H1 (cell line): ENCODE data around the gene UBE3B. TPM values are rescaled to one million over a fixed set of nuclear protein-coding genes. Genes with fewer than 3 reads are reported as not detected.

Experiments used
- CTCF ChIA-PET: fragments of 300-600 bp; sonication (Branson Sonifier 250); formaldehyde crosslinking; loops from one replicate; lab custom pipeline; 2021; ENCODE audit not compliant: partially characterized antibody; lab: Charles Lee
- POLR2A ChIA-PET: fragments of 300-600 bp; sonication (Branson Sonifier 250); formaldehyde crosslinking; loops from one replicate; lab custom pipeline; 2021; ENCODE audit warnings: inconsistent platforms; ENCODE audit not compliant: partially characterized antibody; lab: Charles Lee
- DNase-seq, 2 experiments: peaks; one replicate each; pipeline versions ENCODE4 v3.0.0 to v3.0.0-alpha.2; 2010 to 2022; ENCODE audit warnings: low spot score in 2 of 2, low read depth in 1 of 2, mixed read lengths in 1 of 2
- FAIRE-seq: peaks from 2 replicates; lab custom pipeline; 2011; peaks lifted over from hg19 to GRCh38; lab: Jason Lieb, UNC
- H2AFZ ChIP-seq: 2 replicates; pipeline ENCODE4 v1.8.1; 2012; ENCODE audit warnings: low read length, inconsistent platforms
- H2AK5ac ChIP-seq: 2 replicates; pipeline ENCODE4 v1.6.1; 2013; ENCODE audit warnings: low read depth, low read length
- H2BK120ac ChIP-seq: replicated peaks from 2 replicates; pipeline ENCODE3; 2013; ENCODE audit warnings: low read depth, low read length, inconsistent platforms
- H2BK12ac ChIP-seq: 2 replicates; pipeline ENCODE4 v1.6.1; 2013; ENCODE audit warnings: low read depth, low read length
- H2BK15ac ChIP-seq: 2 replicates; pipeline ENCODE4 v1.6.1; 2013; ENCODE audit warnings: low read length
- H2BK20ac ChIP-seq: 2 replicates; pipeline ENCODE4 v1.6.1; 2013; ENCODE audit warnings: low read length
- H2BK5ac ChIP-seq: 2 replicates; pipeline ENCODE4 v1.6.1; 2013; ENCODE audit warnings: low read depth, low read length
- H3K14ac ChIP-seq: 2 replicates; pipeline ENCODE4 v1.6.1; 2013; ENCODE audit warnings: inconsistent platforms; ENCODE audit not compliant: insufficient read length
- H3K18ac ChIP-seq: 2 replicates; pipeline ENCODE4 v1.6.1; 2013; ENCODE audit warnings: low read length; ENCODE audit errors: extremely low read depth
- H3K23ac ChIP-seq: 2 replicates; pipeline ENCODE4 v1.6.1; 2013; ENCODE audit warnings: inconsistent platforms; ENCODE audit not compliant: insufficient read length
- H3K23me2 ChIP-seq: 2 replicates; pipeline ENCODE4 v1.6.1; 2013; ENCODE audit warnings: low read depth, low read length
- H3K27ac ChIP-seq: 2 replicates; pipeline ENCODE4 v1.6.1; 2011; ENCODE audit warnings: low read depth, low read length, inconsistent platforms
- H3K27me3 ChIP-seq, 4 experiments: replicated peaks in 1 of 4; 1 replicate in 1 of 4; 2 replicates in 3 of 4; pipeline versions ENCODE4 v1.6.1 to v1.8.1; 2011 to 2013; ENCODE audit warnings: low read length in 3 of 4, mild to moderate bottlenecking in 3 of 4, inconsistent platforms in 2 of 4, mixed read lengths in 2 of 4, moderate library complexity in 1 of 4; ENCODE audit not compliant: control insufficient read depth in 3 of 4, insufficient read depth in 3 of 4; ENCODE audit errors: extremely low read depth in 1 of 4
- H3K36me3 ChIP-seq, 4 experiments: 2 replicates each; pipeline versions ENCODE4 v1.6.1 to v1.8.1; 2011 to 2013; ENCODE audit warnings: mild to moderate bottlenecking in 4 of 4, low read length in 3 of 4, moderate library complexity in 2 of 4, control low read depth in 1 of 4, inconsistent platforms in 1 of 4; ENCODE audit not compliant: insufficient read depth in 4 of 4, control insufficient read depth in 2 of 4
- H3K4ac ChIP-seq: replicated peaks from 2 replicates; pipeline ENCODE3; 2013; ENCODE audit warnings: low read length, low read depth, mixed read lengths, inconsistent platforms; ENCODE audit not compliant: insufficient read length
- H3K4me1 ChIP-seq, 4 experiments: replicated peaks in 1 of 4; 1 replicate in 1 of 4; 2 replicates in 3 of 4; pipeline versions ENCODE4 v1.6.1 to v1.8.1; 2011 to 2013; ENCODE audit warnings: low read length in 3 of 4, inconsistent platforms in 2 of 4, mixed read lengths in 1 of 4; ENCODE audit not compliant: insufficient read depth in 4 of 4, control insufficient read depth in 3 of 4
- H3K4me2 ChIP-seq, 2 experiments: 2 replicates each; pipeline versions ENCODE4 v1.6.1 to v1.8.1; 2011 to 2013; ENCODE audit warnings: low read depth in 2 of 2, low read length in 2 of 2, control low read depth in 1 of 2, inconsistent platforms in 1 of 2, mild to moderate bottlenecking in 1 of 2; ENCODE audit not compliant: insufficient read depth in 1 of 2
- H3K4me3 ChIP-seq, 4 experiments: fragments of 200-600, 300-600 bp in 1 of 4; sonication (generic), shearing (Covaris generic), sonication (Bioruptor Twin) in 1 of 4; 2 replicates each; pipeline versions ENCODE4 v1.5.1 to v1.8.1; 2011 to 2016; ENCODE audit warnings: low read length in 4 of 4, low read depth in 3 of 4, control low read depth in 2 of 4, inconsistent platforms in 2 of 4, mild to moderate bottlenecking in 2 of 4, mixed read lengths in 1 of 4, moderate library complexity in 1 of 4; ENCODE audit not compliant: insufficient read depth in 2 of 4; ENCODE audit errors: extremely low read depth in 1 of 4
- H3K56ac ChIP-seq: replicated peaks from 2 replicates; pipeline ENCODE3; 2013; ENCODE audit warnings: low read depth, mild to moderate bottlenecking, mixed read lengths, low read length, inconsistent platforms; ENCODE audit not compliant: insufficient read length
- H3K79me1 ChIP-seq: 2 replicates; pipeline ENCODE4 v1.6.1; 2013; ENCODE audit warnings: low read depth, low read length, control low read depth
- H3K79me2 ChIP-seq, 2 experiments: 2 replicates each; pipeline versions ENCODE4 v1.6.1 to v1.8.1; 2012 to 2013; ENCODE audit warnings: low read length in 2 of 2, mild to moderate bottlenecking in 2 of 2, inconsistent platforms in 1 of 2; ENCODE audit not compliant: insufficient read depth in 2 of 2, control insufficient read depth in 1 of 2
- H3K9ac ChIP-seq, 4 experiments: replicated peaks in 1 of 4; 1 replicate in 1 of 4; 2 replicates in 3 of 4; pipeline versions ENCODE4 v1.6.1 to v1.8.1; 2011 to 2013; ENCODE audit warnings: low read depth in 3 of 4, low read length in 3 of 4, control low read depth in 2 of 4, mild to moderate bottlenecking in 2 of 4, moderate library complexity in 2 of 4, inconsistent platforms in 1 of 4; ENCODE audit errors: extremely low read depth in 1 of 4
- H3K9me3 ChIP-seq, 2 experiments: 2 replicates each; pipeline versions ENCODE4 v1.6.1 to v1.8.1; 2012 to 2013; ENCODE audit warnings: mild to moderate bottlenecking in 2 of 2, moderate library complexity in 2 of 2, control low read depth in 1 of 2, inconsistent platforms in 1 of 2, low read depth in 1 of 2, low read length in 1 of 2, mixed read lengths in 1 of 2; ENCODE audit not compliant: insufficient read depth in 2 of 2
- H4K20me1 ChIP-seq, 2 experiments: replicated peaks in 1 of 2; 2 replicates each; pipeline versions ENCODE3 to v1.8.1; 2011 to 2013; ENCODE audit warnings: inconsistent platforms in 2 of 2, low read length in 2 of 2, mild to moderate bottlenecking in 1 of 2; ENCODE audit not compliant: insufficient read depth in 2 of 2, control insufficient read depth in 1 of 2
- H4K5ac ChIP-seq: 2 replicates; pipeline ENCODE4 v1.6.1; 2013; ENCODE audit warnings: low read length, low read depth, mixed read lengths, inconsistent platforms; ENCODE audit not compliant: insufficient read length
- H4K8ac ChIP-seq: 2 replicates; pipeline ENCODE4 v1.8.0; 2013; ENCODE audit warnings: mild to moderate bottlenecking, moderate library complexity, low read length, inconsistent platforms; ENCODE audit not compliant: insufficient read depth; ENCODE audit errors: extremely low read depth
- H4K91ac ChIP-seq: replicated peaks from 2 replicates; pipeline ENCODE3; 2013; ENCODE audit warnings: low read length, mixed read lengths, inconsistent platforms; ENCODE audit not compliant: insufficient read length
- ATF3 ChIP-seq: IDR thresholded peaks from 2 replicates; pipeline ENCODE4 v1.6.1; 2011; ENCODE audit warnings: low read depth, mild to moderate bottlenecking, low read length; ENCODE audit not compliant: insufficient read depth
- CHD1 ChIP-seq: IDR thresholded peaks from 2 replicates; pipeline ENCODE4 v1.6.1; 2012; ENCODE audit warnings: low read depth, low read length, improper control_type of control experiment
- EZH2 ChIP-seq: fragments of 200-600 bp; sonication (generic); IDR thresholded peaks from 2 replicates; pipeline ENCODE4 v1.7.1; 2012; ENCODE audit warnings: low read depth, mild to moderate bottlenecking, moderate library complexity, low read length, inconsistent platforms; ENCODE audit not compliant: severe bottlenecking
- FOSL1 ChIP-seq: IDR thresholded peaks from 2 replicates; pipeline ENCODE4 v1.6.1; 2011; ENCODE audit warnings: mild to moderate bottlenecking, low read depth, low read length, moderate library complexity; ENCODE audit not compliant: insufficient read depth
- HDAC2 ChIP-seq, 2 experiments: fragments of 300-600 bp in 1 of 2; sonication (generic) in 1 of 2; IDR thresholded peaks; 2 replicates each; pipeline ENCODE4 v1.6.1; 2011 to 2012; ENCODE audit warnings: low read depth in 2 of 2, low read length in 2 of 2, mild to moderate bottlenecking in 2 of 2, moderate library complexity in 2 of 2, borderline replicate concordance in 1 of 2, inconsistent platforms in 1 of 2
- HDAC6 ChIP-seq: IDR thresholded peaks from one replicate; pipeline ENCODE4 v1.7.1; 2012; ENCODE audit warnings: low read depth, mild to moderate bottlenecking, inconsistent platforms, low read length, moderate library complexity
- MAX ChIP-seq: IDR thresholded peaks from 2 replicates; pipeline ENCODE4 v1.6.1; 2012; ENCODE audit warnings: inconsistent platforms
- NRF1 ChIP-seq: IDR thresholded peaks from 2 replicates; pipeline ENCODE4 v1.6.1; 2011; ENCODE audit warnings: mild to moderate bottlenecking, low read depth, low read length, improper control_type of control experiment
- POLR2A ChIP-seq, 2 experiments: IDR thresholded peaks; 1 replicate in 1 of 2; 2 replicates in 1 of 2; pipeline ENCODE4 v1.6.1; 2011; ENCODE audit warnings: low read depth in 2 of 2, low read length in 2 of 2, mild to moderate bottlenecking in 2 of 2; ENCODE audit errors: control extremely low read depth in 1 of 2
- SIN3A ChIP-seq, 2 experiments: IDR thresholded peaks in 1 of 2; conservative IDR thresholded peaks in 1 of 2; 2 replicates each; pipeline ENCODE4 v1.6.1; 2011 to 2012; ENCODE audit warnings: low read length in 2 of 2, improper control_type of control experiment in 1 of 2, low read depth in 1 of 2, mild to moderate bottlenecking in 1 of 2
- SRF ChIP-seq: IDR thresholded peaks from 2 replicates; pipeline ENCODE4 v1.6.1; 2011; ENCODE audit warnings: mild to moderate bottlenecking, low read depth, low read length, moderate library complexity
- SUZ12 ChIP-seq: fragments of 200-600 bp; sonication (generic); IDR thresholded peaks from 2 replicates; pipeline ENCODE4 v1.6.1; 2012; ENCODE audit warnings: mild to moderate bottlenecking, inconsistent platforms, low read length, moderate library complexity, mixed read lengths
- WGBS, 2 experiments: shearing (Covaris generic) in 1 of 2; methylation state at CpG; one replicate each; pipeline versions ENCODE4 v1.1.6 to v1.1.7; 2013 to 2015; ENCODE audit warnings: low lambda C conversion rate in 2 of 2, mixed read lengths in 2 of 2, inconsistent platforms in 1 of 2, low coverage in 1 of 2, missing lambda C conversion rate in 1 of 2; ENCODE audit not compliant: insufficient replicate concordance in 2 of 2, insufficient coverage in 1 of 2, insufficient read length in 1 of 2; ENCODE audit errors: extremely low coverage in 1 of 2, missing lambda C conversion rate in 1 of 2; 5-methylcytosine and 5-hydroxymethylcytosine counted together
- polyA plus RNA-seq, 7 experiments: library from polyadenylated mRNA; depleted of rRNA in 3 of 7; stranded (reverse) in 5 of 7; unstranded in 2 of 7; fragments of >200 nt in 5 of 7; fragments of 200-250 nt in 2 of 7; gene quantifications; 1 replicate in 5 of 7; 2 replicates in 1 of 7; 4 replicates in 1 of 7; pipeline versions ENCODE4 v1.2.1 to v1.2.3, GENCODE V29; 2011 to 2013; ENCODE audit warnings: missing spikeins in 2 of 7, mixed read lengths in 2 of 7
- total RNA-seq: library from RNA; stranded (reverse); fragmentation: NEBNext Ultra II Directional; extraction: Animal tissue kit (Norgen Biotek cat#: 25700); gene quantifications from 2 replicates; pipeline ENCODE4 v1.2.1, GENCODE V29; 2021

Gene UBE3B
- total and polyA plus RNA-seq, 2 of the 8 experiments (the other 6 are each of a cell fraction or from before 2014, with no cell fraction given): 14.0 to 21.1 TPM

GRCh38 chr12:109519787-109520186 lies 42.4 kb downstream of the UBE3B start:
- no peak overlapping the region for H3K4me2 ChIP-seq
- H2BK12ac ChIP-seq: no peak overlapping the region
- H3K9me3 ChIP-seq: no peaks in the 10 kb centered on the region
- no peak overlapping the region for H3K4me3 ChIP-seq
- peaks cover 2 to 21% (median 6%) of the 10 kb centered on the region in 4 experiments; a peak in 5 of 8 replicates for H3K36me3 ChIP-seq
- no peak overlapping the region for H3K56ac ChIP-seq
- H3K4ac ChIP-seq: no peak overlapping the region
- H3K79me2 ChIP-seq: no peaks in the 10 kb centered on the region
- no peak overlapping the region for H3K23ac ChIP-seq
- no peak overlapping the region for H2BK20ac ChIP-seq
- WGBS, 2 experiments: 90% methylated on average over 6 of the region's 6 CpGs; no CpG with 5 or more reads in 1 of the 2 experiments
- ChIA-PET POLR2A (interaction anchor here (0.8 to 1.4 kb wide), 2 partner anchors 37 to 255 kb away, joined by 3 to 4 read pairs; no protein-coding TSS in a partner anchor), CTCF (interaction anchor here (0.8 to 6.6 kb wide), 30 partner anchors 8 to 334 kb away, joined by 3 to 75 read pairs (median 7); partner anchors contain the start of genes MMAB and MVK)
- no peak overlapping the region for H4K91ac ChIP-seq
- DNase-seq (no peak), FAIRE-seq (no peak)
- no peaks in the 10 kb centered on the region for H4K20me1 ChIP-seq
- H2AFZ ChIP-seq: no peak overlapping the region
- H3K9ac ChIP-seq: no peak overlapping the region
- H3K27me3 ChIP-seq: no peaks in the 10 kb centered on the region
- no peak overlapping the region for H3K18ac ChIP-seq
- H4K5ac ChIP-seq: no peak overlapping the region
- no peak overlapping the region for H3K27ac ChIP-seq
- peaks cover 0 to 7% (median 0%) of the 10 kb centered on the region in 4 experiments; a peak in 1 of 7 replicates for H3K4me1 ChIP-seq
- no peaks in the 10 kb centered on the region for H3K79me1 ChIP-seq
- H3K23me2 ChIP-seq: no peaks in the 10 kb centered on the region
- no peak overlapping the region for H2BK15ac ChIP-seq
- H4K8ac ChIP-seq: no peak overlapping the region
- H2BK120ac ChIP-seq: no peak overlapping the region
- no peak overlapping the region for H3K14ac ChIP-seq
- no peak overlapping the region for H2BK5ac ChIP-seq
- no peak overlapping the region for H2AK5ac ChIP-seq
- TF ChIP-seq EZH2: no peak
- TF ChIP-seq POLR2A (IDR thresholded peaks at IDR 0.05; ENCODE audit: control extremely low read depth in 1 of 2, low read depth in 2 of 2, low read length in 2 of 2): no peak
- TF ChIP-seq SUZ12: no peak
- TF ChIP-seq HDAC6: no peak
- no peak for TF ChIP-seq SIN3A (conservative IDR thresholded peaks at IDR 0.05 in 1 of 2, IDR thresholded peaks at IDR 0.05 in 1 of 2; ENCODE audit: low read depth in 1 of 2, low read length in 2 of 2)
- no peak for TF ChIP-seq ATF3
- no peak for TF ChIP-seq CHD1
- no peak for TF ChIP-seq HDAC2 (IDR thresholded peaks at IDR 0.05; ENCODE audit: borderline replicate concordance in 1 of 2, low read depth in 2 of 2, low read length in 2 of 2)
- TF ChIP-seq FOSL1: no peak
- TF ChIP-seq SRF: no peak
- no peak for TF ChIP-seq NRF1
- TF ChIP-seq MAX: no peak
